ENCODE results near the gene SAV1. TPM values are rescaled to one million over a fixed set of nuclear protein-coding genes. Genes with fewer than 3 reads are reported as not detected.

SAV1 gene
- total RNA-seq, 1 donor from 2014 or later, result 11.6 TPM

- no peaks in the 10 kb centered on the region for H3K9me3 Mint-ChIP-seq (ENCODE audit: unreplicated experiment)
- no peak for TF ChIP-seq CTCF (IDR thresholded peaks at IDR 0.05; ENCODE audit: partially characterized antibody, unreplicated experiment)
- H3K4me3 Mint-ChIP-seq (ENCODE audit: unreplicated experiment), result no peak overlapping the region
- no peaks in the 10 kb centered on the region for H3K36me3 Mint-ChIP-seq (ENCODE audit: unreplicated experiment)
- no peak for DNase-seq
- no peaks in the 10 kb centered on the region for H3K27me3 Mint-ChIP-seq (ENCODE audit: unreplicated experiment)
- no peaks in the 10 kb centered on the region for H3K4me1 Mint-ChIP-seq (ENCODE audit: low read depth, unreplicated experiment)
- no peak overlapping the region for H3K27ac Mint-ChIP-seq (ENCODE audit: unreplicated experiment)
Observed at GRCh38 chr14:50679674-50680073, 11.6 kb upstream of the SAV1 start.

- H3K27me3 Mint-ChIP-seq (ENCODE audit: unreplicated experiment), result no peaks in the 10 kb centered on the region
- H3K27ac Mint-ChIP-seq (ENCODE audit: unreplicated experiment), result no peak overlapping the region
- H3K36me3 Mint-ChIP-seq (ENCODE audit: unreplicated experiment), result no peaks in the 10 kb centered on the region
- no peak for DNase-seq
- no peak for TF ChIP-seq CTCF (IDR thresholded peaks at IDR 0.05; ENCODE audit: partially characterized antibody, unreplicated experiment)
- no peak overlapping the region for H3K4me3 Mint-ChIP-seq (ENCODE audit: unreplicated experiment)
- H3K9me3 Mint-ChIP-seq (ENCODE audit: unreplicated experiment), result no peaks in the 10 kb centered on the region
- H3K4me1 Mint-ChIP-seq (ENCODE audit: low read depth, unreplicated experiment), result no peaks in the 10 kb centered on the region
Observed at GRCh38 chr14:50678163-50678562, 10.1 kb upstream of the SAV1 start.

GRCh38 chr14:50677527-50678063 is 9.5 kb upstream of the SAV1 start:
- no peak for TF ChIP-seq CTCF (IDR thresholded peaks at IDR 0.05; ENCODE audit: partially characterized antibody, unreplicated experiment)
- no peak overlapping the region for H3K27ac Mint-ChIP-seq (ENCODE audit: unreplicated experiment)
- no peaks in the 10 kb centered on the region for H3K36me3 Mint-ChIP-seq (ENCODE audit: unreplicated experiment)
- no peaks in the 10 kb centered on the region for H3K4me1 Mint-ChIP-seq (ENCODE audit: low read depth, unreplicated experiment)
- no peaks in the 10 kb centered on the region for H3K27me3 Mint-ChIP-seq (ENCODE audit: unreplicated experiment)
- no peak overlapping the region for H3K4me3 Mint-ChIP-seq (ENCODE audit: unreplicated experiment)
- DNase-seq, result no peak
- H3K9me3 Mint-ChIP-seq (ENCODE audit: unreplicated experiment), result no peaks in the 10 kb centered on the region

- H3K4me3 Mint-ChIP-seq (ENCODE audit: unreplicated experiment), result no peak overlapping the region
- no peak for TF ChIP-seq CTCF (IDR thresholded peaks at IDR 0.05; ENCODE audit: partially characterized antibody, unreplicated experiment)
Observed at GRCh38 chr14:50676814-50677516, 8.9 kb upstream of the SAV1 start.

GRCh38 chr14:50675597-50675996 is 7.5 kb upstream of the SAV1 start:
- Mint-ChIP-seq H3K4me3 (ENCODE audit: unreplicated experiment) (no peak overlapping the region), H3K4me1 (ENCODE audit: low read depth, unreplicated experiment) (no peaks in the 10 kb centered on the region), H3K27me3 (ENCODE audit: unreplicated experiment) (no peaks in the 10 kb centered on the region), H3K27ac (ENCODE audit: unreplicated experiment) (no peak overlapping the region), H3K9me3 (ENCODE audit: unreplicated experiment) (no peaks in the 10 kb centered on the region), H3K36me3 (ENCODE audit: unreplicated experiment) (no peaks in the 10 kb centered on the region)
- TF ChIP-seq CTCF (IDR thresholded peaks at IDR 0.05; ENCODE audit: partially characterized antibody, unreplicated experiment), result no peak
- DNase-seq, result no peak

More at GRCh38 chr14:50676814-50677516, 8.9 kb upstream of the SAV1 start:
- Mint-ChIP-seq H3K36me3 (ENCODE audit: unreplicated experiment) (no peaks in the 10 kb centered on the region), H3K27ac (ENCODE audit: unreplicated experiment) (no peak overlapping the region), H3K4me1 (ENCODE audit: low read depth, unreplicated experiment) (no peaks in the 10 kb centered on the region), H3K27me3 (ENCODE audit: unreplicated experiment) (no peaks in the 10 kb centered on the region), H3K9me3 (ENCODE audit: unreplicated experiment) (no peaks in the 10 kb centered on the region)
- no peak for DNase-seq

Data from glutamatergic neuron (in vitro differentiated cells).